K562 (cell line): ENCODE data around the gene MOB3B. TPM values are rescaled to one million over a fixed set of nuclear protein-coding genes. Genes with fewer than 3 reads are reported as not detected.

Experiments used
- ATAC-seq: fragments of 200-7000 bp; cut with Tn5 transposase; 3 replicates; pipeline ENCODE4 v1.9.1; 2020; ENCODE audit warnings: moderate library complexity
- BruUV-seq: library from RNA; stranded (reverse); fragments of 400-500 nt; replicated peaks from 2 replicates; lab custom pipeline; 2021; lab: Mats Ljungman, UMichigan
- CTCF ChIA-PET: fragments of 300-600 bp; formaldehyde crosslinking; extraction: SDS; loops from one replicate; lab custom pipeline; 2021; ENCODE audit warnings: low intra/inter-chr PET ratio; lab: Yijun Ruan, JAX
- POLR2A ChIA-PET: fragments of 300-600, 350-650 bp; sonication (Branson Sonifier 250); formaldehyde crosslinking; extraction: SDS; loops from one replicate; lab custom pipeline; 2021; ENCODE audit warnings: antibody characterized with exemption, inconsistent platforms; lab: Yijun Ruan, JAX
- DNase-seq, 4 experiments: peaks; one replicate each; pipeline versions ENCODE4 v3.0.0 to v3.0.0-alpha.2; 2011 to 2018; ENCODE audit warnings: low spot score in 3 of 4, mixed read lengths in 3 of 4; ENCODE audit errors: extremely low read depth in 1 of 4
- FAIRE-seq: peaks from 2 replicates; lab custom pipeline; 2011; peaks lifted over from hg19 to GRCh38; lab: Jason Lieb, UNC
- H2AFZ ChIP-seq: 2 replicates; pipeline ENCODE4 v1.6.0; 2011; ENCODE audit warnings: low read depth, low read length, control low read depth, inconsistent platforms
- H3K27ac ChIP-seq: fragments of 200-600 bp; 3 replicates; pipeline ENCODE4 v1.8.0; 2011; ENCODE audit warnings: low read depth, mild to moderate bottlenecking, control low read depth, inconsistent platforms, low read length, moderate library complexity, mixed read lengths; ENCODE audit errors: extremely low read depth
- H3K27me3 ChIP-seq, 2 experiments: fragments of 300-600 bp in 1 of 2; 2 replicates in 1 of 2; 3 replicates in 1 of 2; pipeline versions ENCODE4 v1.6.0 to v1.8.0; 2011; ENCODE audit warnings: inconsistent platforms in 2 of 2, low read length in 2 of 2, mild to moderate bottlenecking in 1 of 2, mixed read lengths in 1 of 2, moderate library complexity in 1 of 2; ENCODE audit not compliant: control insufficient read depth in 2 of 2, insufficient read depth in 2 of 2
- H3K36me3 ChIP-seq: fragments of 300-600 bp; 3 replicates; pipeline ENCODE4 v1.8.0; 2011; ENCODE audit warnings: mild to moderate bottlenecking, low read length, inconsistent platforms; ENCODE audit not compliant: control insufficient read depth, insufficient read depth
- H3K4me1 ChIP-seq, 2 experiments: fragments of 200-600 bp in 1 of 2; replicated peaks in 1 of 2; 2 replicates in 1 of 2; 3 replicates in 1 of 2; pipeline versions ENCODE4 v1.5.1 to v1.8.0; 2011; ENCODE audit warnings: inconsistent platforms in 2 of 2, low read length in 2 of 2, mild to moderate bottlenecking in 1 of 2, mixed read lengths in 1 of 2, moderate library complexity in 1 of 2; ENCODE audit not compliant: control insufficient read depth in 2 of 2, insufficient read depth in 2 of 2
- H3K4me2 ChIP-seq: 2 replicates; pipeline ENCODE4 v1.6.1; 2011; ENCODE audit warnings: low read length, control low read depth, inconsistent platforms, mixed read lengths; ENCODE audit not compliant: insufficient read depth
- H3K4me3 ChIP-seq: fragments of 200-600 bp; sonication (generic), shearing (Covaris generic); 2 replicates; pipeline ENCODE4 v1.5.1; 2016; ENCODE audit warnings: control low read depth, inconsistent platforms
- H3K79me2 ChIP-seq: fragments of 200-600 bp; 3 replicates; pipeline ENCODE4 v1.8.0; 2011; ENCODE audit warnings: low read length, inconsistent platforms; ENCODE audit not compliant: control insufficient read depth, insufficient read depth
- H3K9ac ChIP-seq, 2 experiments: 2 replicates each; pipeline versions ENCODE4 v1.6.0 to v1.6.1; 2011; ENCODE audit warnings: low read depth in 2 of 2, low read length in 2 of 2, control low read depth in 1 of 2, inconsistent platforms in 1 of 2, mild to moderate bottlenecking in 1 of 2, mixed read lengths in 1 of 2; ENCODE audit not compliant: insufficient read depth in 1 of 2
- H3K9me1 ChIP-seq: one replicate; pipeline ENCODE4 v1.6.0; 2011; ENCODE audit warnings: inconsistent platforms, mild to moderate bottlenecking, low read length, moderate library complexity; ENCODE audit not compliant: control insufficient read depth, insufficient read depth
- H3K9me3 ChIP-seq: replicated peaks from 2 replicates; pipeline ENCODE4 v1.5.1; 2011; ENCODE audit warnings: low read depth, low read length, inconsistent platforms; ENCODE audit not compliant: control insufficient read depth, insufficient read depth
- H4K20me1 ChIP-seq: replicated peaks from 2 replicates; pipeline ENCODE4 v1.6.1; 2011; ENCODE audit warnings: low read length, inconsistent platforms, mixed read lengths; ENCODE audit not compliant: control insufficient read depth, insufficient read depth
- BHLHE40 ChIP-seq: IDR thresholded peaks from 2 replicates; pipeline ENCODE4 v1.6.1; 2011; ENCODE audit warnings: low read length, improper control_type of control experiment
- GTF2E2 ChIP-seq: fragments of 200-800 bp; sonication (Bioruptor generic); IDR thresholded peaks from 2 replicates; pipeline ENCODE4 v1.6.1; 2016; ENCODE audit warnings: missing genetic modification characterization, missing compliant biosample characterization
- IRF2 ChIP-seq: sonication (generic); formaldehyde crosslinking; IDR thresholded peaks from 2 replicates; pipeline ENCODE4 v1.8.1; 2022; ENCODE audit warnings: mild to moderate bottlenecking, missing genetic modification reagents
- RBM14 ChIP-seq: fragments of 200-400 bp; formaldehyde crosslinking; IDR thresholded peaks from 2 replicates; pipeline ENCODE4 v1.6.1; 2018; ENCODE audit warnings: low read depth, mild to moderate bottlenecking, low read length, moderate library complexity, borderline replicate concordance; ENCODE audit not compliant: insufficient read depth
- RBM17 ChIP-seq: fragments of 200-400 bp; formaldehyde crosslinking; IDR thresholded peaks from 2 replicates; pipeline ENCODE4 v1.6.1; 2017; ENCODE audit warnings: low read depth, mild to moderate bottlenecking, low read length, borderline replicate concordance
- ZBTB8A ChIP-seq: fragments of 450-650 bp; IDR thresholded peaks from 2 replicates; pipeline ENCODE4 v1.6.1; 2018; ENCODE audit warnings: mild to moderate bottlenecking, moderate library complexity; ENCODE audit not compliant: partially characterized antibody
- ZNF263 ChIP-seq: sonication (generic); formaldehyde crosslinking; IDR thresholded peaks from 2 replicates; pipeline ENCODE4 v1.8.0; 2022; ENCODE audit warnings: mild to moderate bottlenecking, missing genetic modification reagents, borderline replicate concordance
- ZNF561 ChIP-seq: fragments of 450-650 bp; formaldehyde crosslinking; conservative IDR thresholded peaks from 2 replicates; pipeline ENCODE4 v1.4.0; 2020; ENCODE audit warnings: mild to moderate bottlenecking, moderate library complexity
- ZNF778 ChIP-seq: fragments of 450-650 bp; formaldehyde crosslinking; IDR thresholded peaks from 2 replicates; pipeline ENCODE4 v1.4.0; 2020; ENCODE audit warnings: mild to moderate bottlenecking, moderate library complexity
- WGBS: fragments of 100-300 bp; shearing (Covaris generic); methylation state at CpG from one replicate; pipeline ENCODE4 v1.1.6; 2016; ENCODE audit warnings: low coverage, mixed read lengths; ENCODE audit not compliant: insufficient coverage; ENCODE audit errors: missing lambda C conversion rate; 5-methylcytosine and 5-hydroxymethylcytosine counted together
- in situ Hi-C: fragments of 300-500 bp; cut with MboI; formaldehyde crosslinking; loops from 4 replicates; pipeline ENCODE4 v1.15.0; 2018; ENCODE audit warnings: inconsistent platforms, mixed read lengths
- intact Hi-C: fragments of 100-400 bp; cut with micrococcal nuclease; formaldehyde crosslinking; loops from 2 replicates; pipeline ENCODE4 v1.14.2; 2022
- polyA plus RNA-seq, 8 experiments: library from polyadenylated mRNA; depleted of rRNA in 4 of 8; stranded (reverse) in 5 of 8; unstranded in 3 of 8; fragments of >200 nt; fragmentation: Nextera tagmentation in 2 of 8; fragmentation: Illumina TruSeq in 1 of 8; extraction: Ambion mirVana in 2 of 8; extraction: Trizol in 1 of 8; gene quantifications; 2 replicates each; pipeline versions ENCODE4 v1.2.1 to v1.2.3, GENCODE V29; 2011 to 2014; ENCODE audit warnings: inconsistent platforms in 1 of 8, missing spikeins in 1 of 8
- total RNA-seq, 7 experiments: library from RNA; depleted of rRNA in 6 of 7; stranded (reverse); fragments of >200 nt in 6 of 7; fragmentation: Illumina TruSeq in 2 of 7; extraction: Trizol in 2 of 7; gene quantifications; 2 replicates each; pipeline versions ENCODE4 v1.2.1 to v1.2.3, GENCODE V29; 2011 to 2021; ENCODE audit warnings: low replicate concordance in 1 of 7
- TF ChIP-seq, protein P1 (sequence below): sonication (generic); formaldehyde crosslinking; IDR thresholded peaks from 2 replicates; pipeline ENCODE4 v1.4.0; 2020; ENCODE audit warnings: mild to moderate bottlenecking, missing genetic modification reagents
- TF ChIP-seq, protein P2 (sequence below): sonication (generic); formaldehyde crosslinking; IDR thresholded peaks from 2 replicates; pipeline ENCODE4 v1.8.1; 2023; ENCODE audit warnings: mild to moderate bottlenecking, missing genetic modification reagents
- TF ChIP-seq, protein P3 (sequence below): fragments of 450-650 bp; IDR thresholded peaks from 2 replicates; pipeline ENCODE4 v1.7.1; 2018; ENCODE audit warnings: mild to moderate bottlenecking, low read depth; ENCODE audit not compliant: partially characterized antibody
- TF ChIP-seq, protein P4 (sequence below): sonication (generic); IDR thresholded peaks from 2 replicates; pipeline ENCODE4 v1.6.1; 2016
- TF ChIP-seq, protein P5 (sequence below): fragments of 450-650 bp; IDR thresholded peaks from 2 replicates; pipeline ENCODE4 v1.6.1; 2014; ENCODE audit warnings: low read depth, mild to moderate bottlenecking, moderate library complexity, borderline replicate concordance

The MOB3B gene
- total and polyA plus RNA-seq, 9 of the 15 experiments (the other 6 are each of a cell fraction or from before 2014, with no cell fraction given), result 3.6 to 12.8 (median 7.2) TPM

DNA sequence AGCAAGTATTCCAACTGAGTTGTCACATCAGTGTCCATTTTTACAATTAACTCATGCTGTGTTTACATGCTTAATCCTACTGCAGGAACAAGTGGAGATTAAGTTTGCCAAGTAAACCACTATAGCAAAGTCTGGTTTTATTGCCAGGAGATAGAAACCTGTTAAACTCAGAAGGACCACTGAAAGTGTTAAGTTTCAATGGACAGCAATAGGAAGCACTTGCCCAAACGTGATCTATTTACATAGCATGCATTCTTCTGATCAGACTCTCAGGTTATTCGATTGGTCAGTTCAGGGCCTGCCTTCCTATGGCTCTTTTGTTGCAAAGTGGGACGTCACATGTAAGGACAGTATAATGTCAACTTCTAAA is 33.5 kb downstream of the MOB3B start:
- intact Hi-C loops (no loop called here), in situ Hi-C loops (no loop called here)
- no peak for ATAC-seq
- Histone ChIP-seq H3K9ac (no peak overlapping the region), H4K20me1 (no peaks in the 10 kb centered on the region), H3K36me3 (no peaks in the 10 kb centered on the region), H3K4me3 (no peak overlapping the region), H3K79me2 (peaks cover 58% of the 10 kb centered on the region), H3K4me2 (no peak overlapping the region; the same call in 1 of the 2 replicates), H3K4me1 (peaks cover 0 to 13% of the 10 kb centered on the region in 2 experiments; a peak in 3 of 5 replicates), H3K27ac (no peak overlapping the region; the same call in 2 of the 3 replicates), H3K9me3 (no peaks in the 10 kb centered on the region), H3K27me3 (no peaks in the 10 kb centered on the region), H2AFZ (no peak overlapping the region), H3K9me1 (no peaks in the 10 kb centered on the region)
- BruUV-seq, result no TSS peak
- 14% methylated on average over 1 of the region's 3 CpGs for WGBS
- no peak for FAIRE-seq
- CTCF ChIA-PET, result no interaction called here
- DNase-seq, result no peak
- POLR2A ChIA-PET, result no interaction called here
- TF ChIP-seq, protein P1, sequence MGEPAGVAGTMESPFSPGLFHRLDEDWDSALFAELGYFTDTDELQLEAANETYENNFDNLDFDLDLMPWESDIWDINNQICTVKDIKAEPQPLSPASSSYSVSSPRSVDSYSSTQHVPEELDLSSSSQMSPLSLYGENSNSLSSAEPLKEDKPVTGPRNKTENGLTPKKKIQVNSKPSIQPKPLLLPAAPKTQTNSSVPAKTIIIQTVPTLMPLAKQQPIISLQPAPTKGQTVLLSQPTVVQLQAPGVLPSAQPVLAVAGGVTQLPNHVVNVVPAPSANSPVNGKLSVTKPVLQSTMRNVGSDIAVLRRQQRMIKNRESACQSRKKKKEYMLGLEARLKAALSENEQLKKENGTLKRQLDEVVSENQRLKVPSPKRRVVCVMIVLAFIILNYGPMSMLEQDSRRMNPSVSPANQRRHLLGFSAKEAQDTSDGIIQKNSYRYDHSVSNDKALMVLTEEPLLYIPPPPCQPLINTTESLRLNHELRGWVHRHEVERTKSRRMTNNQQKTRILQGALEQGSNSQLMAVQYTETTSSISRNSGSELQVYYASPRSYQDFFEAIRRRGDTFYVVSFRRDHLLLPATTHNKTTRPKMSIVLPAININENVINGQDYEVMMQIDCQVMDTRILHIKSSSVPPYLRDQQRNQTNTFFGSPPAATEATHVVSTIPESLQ, result no peak
- TF ChIP-seq ZNF263 (CRISPR knock-in tag), result no peak
- TF ChIP-seq IRF2 (CRISPR knock-in tag), result no peak
- TF ChIP-seq, protein P2, sequence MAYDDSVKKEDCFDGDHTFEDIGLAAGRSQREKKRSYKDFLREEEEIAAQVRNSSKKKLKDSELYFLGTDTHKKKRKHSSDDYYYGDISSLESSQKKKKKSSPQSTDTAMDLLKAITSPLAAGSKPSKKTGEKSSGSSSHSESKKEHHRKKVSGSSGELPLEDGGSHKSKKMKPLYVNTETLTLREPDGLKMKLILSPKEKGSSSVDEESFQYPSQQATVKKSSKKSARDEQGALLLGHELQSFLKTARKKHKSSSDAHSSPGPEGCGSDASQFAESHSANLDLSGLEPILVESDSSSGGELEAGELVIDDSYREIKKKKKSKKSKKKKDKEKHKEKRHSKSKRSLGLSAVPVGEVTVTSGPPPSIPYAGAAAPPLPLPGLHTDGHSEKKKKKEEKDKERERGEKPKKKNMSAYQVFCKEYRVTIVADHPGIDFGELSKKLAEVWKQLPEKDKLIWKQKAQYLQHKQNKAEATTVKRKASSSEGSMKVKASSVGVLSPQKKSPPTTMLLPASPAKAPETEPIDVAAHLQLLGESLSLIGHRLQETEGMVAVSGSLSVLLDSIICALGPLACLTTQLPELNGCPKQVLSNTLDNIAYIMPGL (CRISPR knock-in tag), result no peak
- TF ChIP-seq, protein P3, sequence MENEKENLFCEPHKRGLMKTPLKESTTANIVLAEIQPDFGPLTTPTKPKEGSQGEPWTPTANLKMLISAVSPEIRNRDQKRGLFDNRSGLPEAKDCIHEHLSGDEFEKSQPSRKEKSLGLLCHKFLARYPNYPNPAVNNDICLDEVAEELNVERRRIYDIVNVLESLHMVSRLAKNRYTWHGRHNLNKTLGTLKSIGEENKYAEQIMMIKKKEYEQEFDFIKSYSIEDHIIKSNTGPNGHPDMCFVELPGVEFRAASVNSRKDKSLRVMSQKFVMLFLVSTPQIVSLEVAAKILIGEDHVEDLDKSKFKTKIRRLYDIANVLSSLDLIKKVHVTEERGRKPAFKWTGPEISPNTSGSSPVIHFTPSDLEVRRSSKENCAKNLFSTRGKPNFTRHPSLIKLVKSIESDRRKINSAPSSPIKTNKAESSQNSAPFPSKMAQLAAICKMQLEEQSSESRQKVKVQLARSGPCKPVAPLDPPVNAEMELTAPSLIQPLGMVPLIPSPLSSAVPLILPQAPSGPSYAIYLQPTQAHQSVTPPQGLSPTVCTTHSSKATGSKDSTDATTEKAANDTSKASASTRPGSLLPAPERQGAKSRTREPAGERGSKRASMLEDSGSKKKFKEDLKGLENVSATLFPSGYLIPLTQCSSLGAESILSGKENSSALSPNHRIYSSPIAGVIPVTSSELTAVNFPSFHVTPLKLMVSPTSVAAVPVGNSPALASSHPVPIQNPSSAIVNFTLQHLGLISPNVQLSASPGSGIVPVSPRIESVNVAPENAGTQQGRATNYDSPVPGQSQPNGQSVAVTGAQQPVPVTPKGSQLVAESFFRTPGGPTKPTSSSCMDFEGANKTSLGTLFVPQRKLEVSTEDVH, result no peak
- no peak for TF ChIP-seq ZNF561 (CRISPR knock-in tag)
- TF ChIP-seq, protein P4, sequence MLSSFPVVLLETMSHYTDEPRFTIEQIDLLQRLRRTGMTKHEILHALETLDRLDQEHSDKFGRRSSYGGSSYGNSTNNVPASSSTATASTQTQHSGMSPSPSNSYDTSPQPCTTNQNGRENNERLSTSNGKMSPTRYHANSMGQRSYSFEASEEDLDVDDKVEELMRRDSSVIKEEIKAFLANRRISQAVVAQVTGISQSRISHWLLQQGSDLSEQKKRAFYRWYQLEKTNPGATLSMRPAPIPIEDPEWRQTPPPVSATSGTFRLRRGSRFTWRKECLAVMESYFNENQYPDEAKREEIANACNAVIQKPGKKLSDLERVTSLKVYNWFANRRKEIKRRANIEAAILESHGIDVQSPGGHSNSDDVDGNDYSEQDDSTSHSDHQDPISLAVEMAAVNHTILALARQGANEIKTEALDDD, result no peak
- TF ChIP-seq ZBTB8A, result no peak
- TF ChIP-seq RBM14, result no peak
- TF ChIP-seq, protein P5, sequence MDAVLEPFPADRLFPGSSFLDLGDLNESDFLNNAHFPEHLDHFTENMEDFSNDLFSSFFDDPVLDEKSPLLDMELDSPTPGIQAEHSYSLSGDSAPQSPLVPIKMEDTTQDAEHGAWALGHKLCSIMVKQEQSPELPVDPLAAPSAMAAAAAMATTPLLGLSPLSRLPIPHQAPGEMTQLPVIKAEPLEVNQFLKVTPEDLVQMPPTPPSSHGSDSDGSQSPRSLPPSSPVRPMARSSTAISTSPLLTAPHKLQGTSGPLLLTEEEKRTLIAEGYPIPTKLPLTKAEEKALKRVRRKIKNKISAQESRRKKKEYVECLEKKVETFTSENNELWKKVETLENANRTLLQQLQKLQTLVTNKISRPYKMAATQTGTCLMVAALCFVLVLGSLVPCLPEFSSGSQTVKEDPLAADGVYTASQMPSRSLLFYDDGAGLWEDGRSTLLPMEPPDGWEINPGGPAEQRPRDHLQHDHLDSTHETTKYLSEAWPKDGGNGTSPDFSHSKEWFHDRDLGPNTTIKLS, result no peak
- TF ChIP-seq RBM17, result no peak
- no peak for TF ChIP-seq ZNF778 (CRISPR knock-in tag)
- no peak for TF ChIP-seq GTF2E2
- TF ChIP-seq BHLHE40, result no peak
